IMR-90 (cell line): Measurements from ENCODE around the gene TLR1. TPM values are rescaled to one million over a fixed set of nuclear protein-coding genes. Genes with fewer than 3 reads are reported as not detected.

Experiments used
- ATAC-seq: fragments of 200-7000 bp; cut with Tn5 transposase; 2 replicates; pipeline ENCODE4 v1.9.1; 2020; ENCODE audit warnings: low read depth, mild to moderate bottlenecking, moderate library complexity
- BruUV-seq: library from RNA; stranded (reverse); fragments of 400-500 nt; replicated peaks from 2 replicates; lab custom pipeline; 2021; lab: Mats Ljungman, UMichigan
- CTCF ChIA-PET: fragments of 300-600 bp; formaldehyde crosslinking; extraction: SDS; loops from one replicate; lab custom pipeline; 2021; ENCODE audit warnings: antibody characterized with exemption; lab: Yijun Ruan, JAX
- POLR2A ChIA-PET: fragments of 300-600 bp; sonication (Branson Sonifier 250); formaldehyde crosslinking; loops from one replicate; lab custom pipeline; 2022; ENCODE audit warnings: antibody characterized with exemption; ENCODE audit not compliant: unreplicated experiment; lab: Charles Lee
- DNase-seq: peaks from one replicate; pipeline ENCODE4 v3.0.0; 2013
- H2AFZ ChIP-seq: replicated peaks from 2 replicates; pipeline ENCODE3; 2013; ENCODE audit warnings: low read length, mild to moderate bottlenecking; ENCODE audit not compliant: poor library complexity
- H2AK5ac ChIP-seq: 2 replicates; pipeline ENCODE4 v1.6.1; 2013; ENCODE audit warnings: low read depth, low read length, inconsistent platforms
- H2AK9ac ChIP-seq: replicated peaks from 2 replicates; pipeline ENCODE3; 2013; ENCODE audit warnings: mild to moderate bottlenecking, low read depth, low read length, moderate library complexity; ENCODE audit not compliant: poor library complexity
- H2BK120ac ChIP-seq: 2 replicates; pipeline ENCODE4 v1.6.1; 2013; ENCODE audit warnings: low read depth, low read length, inconsistent platforms
- H2BK15ac ChIP-seq: 3 replicates; pipeline ENCODE4 v1.6.1; 2013; ENCODE audit warnings: low read depth, low read length, inconsistent platforms
- H2BK20ac ChIP-seq: 2 replicates; pipeline ENCODE4 v1.6.1; 2013; ENCODE audit warnings: low read depth, mild to moderate bottlenecking, inconsistent platforms, low read length, moderate library complexity
- H2BK5ac ChIP-seq: 2 replicates; pipeline ENCODE4 v1.6.1; 2013; ENCODE audit warnings: mild to moderate bottlenecking, low read depth, low read length, inconsistent platforms; ENCODE audit not compliant: poor library complexity, severe bottlenecking
- H3K14ac ChIP-seq: replicated peaks from 2 replicates; pipeline ENCODE4 v1.6.1; 2013; ENCODE audit warnings: low read depth, low read length, inconsistent platforms
- H3K18ac ChIP-seq: 2 replicates; pipeline ENCODE4 v1.6.1; 2013; ENCODE audit warnings: low read depth, low read length, control low read depth
- H3K23ac ChIP-seq: 2 replicates; pipeline ENCODE4 v1.6.1; 2013; ENCODE audit warnings: low read depth, low read length, inconsistent platforms
- H3K27ac ChIP-seq: 2 replicates; pipeline ENCODE4 v1.5.1; 2013; ENCODE audit warnings: mild to moderate bottlenecking, control low read depth, low read length; ENCODE audit not compliant: insufficient read depth
- H3K27me3 ChIP-seq: 2 replicates; pipeline ENCODE4 v1.6.1; 2013; ENCODE audit warnings: low read length; ENCODE audit not compliant: control insufficient read depth, insufficient read depth
- H3K36me3 ChIP-seq: 2 replicates; pipeline ENCODE4 v1.6.1; 2013; ENCODE audit warnings: low read length, mixed read lengths; ENCODE audit not compliant: control insufficient read depth, insufficient read depth
- H3K4ac ChIP-seq: 2 replicates; pipeline ENCODE4 v1.6.1; 2013; ENCODE audit warnings: low read depth, low read length, inconsistent platforms
- H3K4me1 ChIP-seq: 2 replicates; pipeline ENCODE4 v1.6.1; 2013; ENCODE audit warnings: low read length, mixed read lengths; ENCODE audit not compliant: control insufficient read depth, insufficient read depth
- H3K4me2 ChIP-seq: 2 replicates; pipeline ENCODE4 v1.6.1; 2013; ENCODE audit warnings: low read depth, mild to moderate bottlenecking, control low read depth, low read length, moderate library complexity
- H3K4me3 ChIP-seq: 2 replicates; pipeline ENCODE4 v1.5.1; 2013; ENCODE audit warnings: low read depth, mild to moderate bottlenecking, control low read depth, low read length, moderate library complexity; ENCODE audit not compliant: insufficient read depth
- H3K56ac ChIP-seq: 2 replicates; pipeline ENCODE4 v1.6.1; 2013; ENCODE audit warnings: low read length, inconsistent platforms; ENCODE audit not compliant: insufficient read depth; ENCODE audit errors: extremely low read depth
- H3K79me1 ChIP-seq, 2 experiments: 2 replicates each; pipeline ENCODE4 v1.6.1; 2013; ENCODE audit warnings: low read length in 2 of 2, inconsistent platforms in 1 of 2, low read depth in 1 of 2
- H3K9ac ChIP-seq: 2 replicates; pipeline ENCODE4 v1.6.1; 2013; ENCODE audit warnings: low read depth, low read length, control low read depth
- H3K9me1 ChIP-seq: 2 replicates; pipeline ENCODE4 v1.6.1; 2013; ENCODE audit warnings: low read length, inconsistent platforms; ENCODE audit not compliant: insufficient read depth
- H3K9me3 ChIP-seq: 2 replicates; pipeline ENCODE4 v1.6.1; 2013; ENCODE audit warnings: low read length; ENCODE audit not compliant: control insufficient read depth, insufficient read depth
- H4K20me1 ChIP-seq: 2 replicates; pipeline ENCODE4 v1.6.1; 2013; ENCODE audit warnings: low read length, inconsistent platforms; ENCODE audit not compliant: insufficient read depth
- H4K5ac ChIP-seq: 2 replicates; pipeline ENCODE4 v1.6.1; 2013; ENCODE audit warnings: mild to moderate bottlenecking, low read depth, low read length, control low read depth
- H4K8ac ChIP-seq, 2 experiments: 2 replicates each; pipeline ENCODE4 v1.6.1; 2013; ENCODE audit warnings: low read depth in 2 of 2, low read length in 2 of 2, control low read depth in 1 of 2, inconsistent platforms in 1 of 2
- H4K91ac ChIP-seq: 2 replicates; pipeline ENCODE4 v1.6.1; 2013; ENCODE audit warnings: low read depth, low read length, inconsistent platforms; ENCODE audit not compliant: insufficient read depth
- BHLHE40 ChIP-seq: fragments of 150-350 bp; IDR thresholded peaks from 2 replicates; pipeline ENCODE4 v1.6.1; 2016; ENCODE audit warnings: mild to moderate bottlenecking, low read depth, low read length
- CHD1 ChIP-seq: IDR thresholded peaks from 2 replicates; pipeline ENCODE4 v1.6.1; 2012; ENCODE audit warnings: low read depth, low read length, improper control_type of control experiment
- MAFK ChIP-seq: IDR thresholded peaks from 2 replicates; pipeline ENCODE4 v1.6.1; 2012; ENCODE audit warnings: low read depth, low read length, improper control_type of control experiment
- POLR2A ChIP-seq: IDR thresholded peaks from 2 replicates; pipeline ENCODE4 v1.6.1; 2012; ENCODE audit warnings: mild to moderate bottlenecking, low read depth, low read length
- RAD21 ChIP-seq: IDR thresholded peaks from 2 replicates; pipeline ENCODE4 v1.6.1; 2012; ENCODE audit warnings: low read length, improper control_type of control experiment
- WGBS, 2 experiments: methylation state at CpG; one replicate each; pipeline versions ENCODE4 v1.1.5 to v1.1.7; 2013; ENCODE audit warnings: missing lambda C conversion rate in 2 of 2; ENCODE audit not compliant: insufficient read length in 1 of 2; ENCODE audit errors: extremely low coverage in 2 of 2; 5-methylcytosine and 5-hydroxymethylcytosine counted together
- dilution Hi-C: fragments of 300-500 bp; cut with HindIII; formaldehyde crosslinking; loops from one replicate; pipeline ENCODE4 v1.14.3; 2018; ENCODE audit warnings: low sequenced_read_pairs; ENCODE audit not compliant: unreplicated experiment
- in situ Hi-C: fragments of 300-500 bp; cut with MboI; formaldehyde crosslinking; loops from 3 replicates; pipeline ENCODE4 v1.14.3; 2019; ENCODE audit warnings: low sequenced_read_pairs, inconsistent platforms, mixed read lengths
- intact Hi-C: fragments of 100-400 bp; cut with micrococcal nuclease; formaldehyde crosslinking; loops from 2 replicates; pipeline ENCODE4 v1.10.0; 2022
- polyA plus RNA-seq, 3 experiments: library from polyadenylated mRNA; depleted of rRNA; stranded (reverse); fragments of >200 nt; gene quantifications; 2 replicates each; pipeline ENCODE4 v1.2.3, GENCODE V29; 2012; ENCODE audit warnings: low replicate concordance in 1 of 3
- total RNA-seq: library from RNA; depleted of rRNA; stranded (reverse); fragments of >200 nt; gene quantifications from 2 replicates; pipeline ENCODE4 v1.2.3, GENCODE V29; 2012

Gene TLR1
- total and polyA plus RNA-seq, 2 of the 4 experiments (the other 2 are of a cell fraction): 0.24 to 1.1 TPM

- H3K23ac ChIP-seq: no peak overlapping the region
- no peak overlapping the region for H4K91ac ChIP-seq
- H2BK20ac ChIP-seq: no peak overlapping the region
- no peak overlapping the region for H3K18ac ChIP-seq
- H3K27ac ChIP-seq: no peak overlapping the region
- no TSS peak for BruUV-seq
- no peaks in the 10 kb centered on the region for H3K4me1 ChIP-seq
- H2BK120ac ChIP-seq: no peak overlapping the region
- H3K79me1 ChIP-seq: no peaks in the 10 kb centered on the region
- ChIA-PET POLR2A (no interaction called here), CTCF (interaction anchor here (1.0 to 2.0 kb wide), 12 partner anchors 8 to 73 kb away, joined by 3 to 10 read pairs (median 4); no protein-coding TSS in a partner anchor)
- H4K8ac ChIP-seq: no peak overlapping the region
- H3K56ac ChIP-seq: no peak overlapping the region
- WGBS, 2 experiments: no CpG with 5 or more reads among the region's 8 CpGs
- DNase-seq: no peak
- H2AK9ac ChIP-seq: no peak overlapping the region
- H3K36me3 ChIP-seq: no peaks in the 10 kb centered on the region
- H3K9me3 ChIP-seq: no peaks in the 10 kb centered on the region
- intact Hi-C loops: loop anchor here (2.0 kb wide), 1 partner anchor 74 kb away; the partner anchor contains the start of gene TLR6
- H2AK5ac ChIP-seq: no peak overlapping the region
- TF ChIP-seq MAFK (no peak), BHLHE40 (no peak), POLR2A (no peak), CHD1 (no peak), RAD21 (no peak)
- ATAC-seq: no peak
- in situ Hi-C loops: no loop called here
- H4K20me1 ChIP-seq: no peaks in the 10 kb centered on the region
- H3K9me1 ChIP-seq: no peaks in the 10 kb centered on the region
- H3K4me2 ChIP-seq: no peak overlapping the region
- dilution Hi-C loops: no loop called here
- H3K4me3 ChIP-seq: no peak overlapping the region
- no peak overlapping the region for H3K4ac ChIP-seq
- no peak overlapping the region for H4K5ac ChIP-seq
- H3K9ac ChIP-seq: no peak overlapping the region
- H2BK5ac ChIP-seq: no peak overlapping the region
- no peak overlapping the region for H3K14ac ChIP-seq
- H2BK15ac ChIP-seq: no peak overlapping the region
- peaks cover 4% of the 10 kb centered on the region for H3K27me3 ChIP-seq
- no peak overlapping the region for H2AFZ ChIP-seq
Measured at GRCh38 chr4:38783109-38783460, 21.5 kb downstream of the TLR1 start.
